OCI-LY3 (cell line): ENCODE measurements around the gene CCDC85B.
A peak's percentile ranks its signal among the peaks of the same experiment; 100 is the strongest.

Source experiments
- H2AFZ ChIP-seq: fragments of 200-600, 300-600 bp; shearing (Covaris generic); 2 replicates; pipeline ENCODE4 v1.6.0; 2014; ENCODE audit warnings: antibody characterized with exemption, low read depth, low read length
- H3K27ac ChIP-seq: fragments of 200-600, 300-600 bp; sonication (generic); 2 replicates; pipeline ENCODE4 v1.5.1; 2014; ENCODE audit warnings: mild to moderate bottlenecking, low read length, moderate library complexity, mixed read lengths
- H3K27me3 ChIP-seq: fragments of 200-600, 300-600 bp; sonication (generic); 2 replicates; pipeline ENCODE4 v1.6.1; 2014; ENCODE audit warnings: low read depth, low read length, mixed read lengths
- H3K36me3 ChIP-seq: fragments of 200-600, 300-600 bp; sonication (generic); replicated peaks from 2 replicates; pipeline ENCODE3; 2014; ENCODE audit warnings: low read depth, low read length, mixed read lengths
- H3K4me1 ChIP-seq: fragments of 300-600, 200-600 bp; sonication (generic); 2 replicates; pipeline ENCODE4 v1.6.1; 2014; ENCODE audit warnings: low read length, mixed read lengths
- H3K4me2 ChIP-seq: fragments of 200-600, 300-600 bp; sonication (generic); 2 replicates; pipeline ENCODE4 v1.6.1; 2014; ENCODE audit warnings: low read length, mixed read lengths
- H3K4me3 ChIP-seq: fragments of 300-600, 200-600 bp; sonication (generic); 2 replicates; pipeline ENCODE4 v1.5.1; 2014; ENCODE audit warnings: antibody characterized with exemption, mild to moderate bottlenecking, low read length, moderate library complexity
- H3K79me2 ChIP-seq: fragments of 300-600, 200-600 bp; shearing (Covaris generic); 2 replicates; pipeline ENCODE4 v1.6.1; 2014; ENCODE audit warnings: mild to moderate bottlenecking, low read length, mixed read lengths
- H3K9ac ChIP-seq: fragments of 300-600, 200-600 bp; shearing (Covaris generic); 2 replicates; pipeline ENCODE4 v1.6.0; 2014; ENCODE audit warnings: mild to moderate bottlenecking, low read length, moderate library complexity
- H3K9me3 ChIP-seq: fragments of 200-600, 300-600 bp; shearing (Covaris generic); 2 replicates; pipeline ENCODE4 v1.6.1; 2014; ENCODE audit warnings: low read length, mixed read lengths; ENCODE audit not compliant: insufficient read depth
- H4K20me1 ChIP-seq: fragments of 200-600, 300-600 bp; sonication (generic); 2 replicates; pipeline ENCODE4 v1.6.1; 2016; ENCODE audit warnings: low read length, mixed read lengths; ENCODE audit not compliant: insufficient read depth
- CTCF ChIP-seq: fragments of 200-600, 300-600 bp; sonication (generic); IDR thresholded peaks from 2 replicates; pipeline ENCODE4 v1.5.1; 2014; ENCODE audit warnings: antibody characterized with exemption, low read length, low read depth
- EZH2phosphoT487 ChIP-seq: fragments of 200-600 bp; shearing (Covaris generic); IDR thresholded peaks from 2 replicates; pipeline ENCODE4 v1.6.1; 2018; ENCODE audit warnings: antibody characterized with exemption, mixed run types, low read depth

The CCDC85B gene

GRCh38 chr11:65852508-65853245, 37.8 kb upstream of the CCDC85B start:
- H3K4me2 ChIP-seq, result no peak overlapping the region
- H2AFZ ChIP-seq, result no peak overlapping the region
- H3K4me1 ChIP-seq, result peaks cover 8% of the 10 kb centered on the region
- no peak overlapping the region for H3K27ac ChIP-seq
- H3K36me3 ChIP-seq, result peaks cover 62% of the 10 kb centered on the region
- peaks cover 44% of the 10 kb centered on the region for H4K20me1 ChIP-seq
- H3K79me2 ChIP-seq, result peaks cover 40% of the 10 kb centered on the region
- TF ChIP-seq CTCF (no peak), EZH2phosphoT487 (no peak)
- no peak overlapping the region for H3K4me3 ChIP-seq
- H3K27me3 ChIP-seq, result 0 out of 2 replicates have a peak, but pooled peaks cover 3% of the 10 kb centered on the region
- no peak overlapping the region for H3K9ac ChIP-seq
- no peaks in the 10 kb centered on the region for H3K9me3 ChIP-seq

DNA sequence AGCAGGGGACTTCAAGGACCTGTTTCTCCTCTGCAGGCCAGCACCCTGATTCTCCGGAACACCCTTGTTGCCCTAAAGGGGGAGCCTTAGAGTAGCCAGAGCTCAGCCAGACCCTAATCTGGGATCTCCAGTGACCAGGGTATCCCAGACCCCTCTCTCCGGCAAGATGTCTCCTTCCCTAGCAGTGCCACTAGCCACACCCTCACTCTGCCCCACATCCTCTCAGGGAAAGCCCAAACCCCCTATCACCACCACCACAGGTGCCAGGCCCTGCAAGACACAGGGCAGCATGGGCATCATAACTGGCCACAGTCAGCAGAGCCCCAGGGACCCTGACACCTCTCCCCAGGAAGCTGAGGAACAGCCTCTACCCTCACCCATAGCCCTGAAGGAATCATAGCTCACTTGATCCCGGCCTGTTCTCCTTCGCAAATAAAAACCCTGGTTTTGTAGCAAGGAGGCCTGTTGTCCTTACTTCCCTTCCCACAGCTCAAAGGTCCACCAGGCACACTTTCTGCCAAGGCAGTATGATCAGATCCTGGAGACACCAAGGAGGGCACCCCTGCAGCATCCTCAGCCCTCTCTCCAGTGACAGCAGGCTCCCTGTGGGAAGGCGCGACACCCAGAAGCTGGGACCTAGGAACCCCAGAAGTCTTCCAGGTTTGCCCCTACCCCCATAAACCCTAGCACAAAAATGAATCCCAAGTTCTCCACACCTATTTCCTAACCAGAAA, 37.1 kb upstream of the CCDC85B start:
- TF ChIP-seq CTCF, result peak; percentile 15; the same call in 1 of the 2 replicates
- no peak for TF ChIP-seq EZH2phosphoT487
- Histone ChIP-seq H3K36me3 (peaks cover 62% of the 10 kb centered on the region), H3K4me1 (peaks cover 8% of the 10 kb centered on the region), H3K9ac (no peak overlapping the region), H2AFZ (no peak overlapping the region), H3K27ac (no peak overlapping the region), H4K20me1 (peaks cover 44% of the 10 kb centered on the region), H3K9me3 (no peaks in the 10 kb centered on the region), H3K4me3 (no peak overlapping the region), H3K79me2 (peaks cover 44% of the 10 kb centered on the region), H3K4me2 (no peak overlapping the region), H3K27me3 (no peaks in the 10 kb centered on the region)

DNA sequence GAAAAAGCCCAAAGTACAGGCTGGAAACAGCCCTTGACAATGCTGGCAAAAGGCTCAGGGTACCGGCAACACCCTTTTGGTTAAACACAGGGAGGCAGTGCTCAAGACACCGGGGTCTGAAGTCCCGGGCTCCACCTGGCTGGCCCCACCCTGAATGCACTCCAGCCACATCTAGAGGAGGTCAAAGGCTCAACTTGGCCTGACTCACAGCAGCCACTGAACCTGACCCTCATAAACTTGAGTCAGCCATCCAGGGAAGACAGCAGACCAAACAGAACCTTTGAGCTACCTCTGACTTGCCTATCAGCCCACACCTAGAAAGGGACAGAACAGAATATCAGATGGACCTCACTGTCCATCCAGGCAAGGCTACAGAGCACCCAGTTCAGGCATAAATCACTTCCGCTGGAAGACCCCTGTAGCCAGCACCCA, 36.3 kb upstream of the CCDC85B start:
- Histone ChIP-seq H3K4me3 (no peak overlapping the region), H4K20me1 (peaks cover 44% of the 10 kb centered on the region), H3K4me2 (no peak overlapping the region), H3K4me1 (peaks cover 11% of the 10 kb centered on the region), H3K79me2 (peaks cover 44% of the 10 kb centered on the region), H2AFZ (no peak overlapping the region), H3K9ac (no peak overlapping the region), H3K9me3 (no peaks in the 10 kb centered on the region), H3K36me3 (peaks cover 62% of the 10 kb centered on the region), H3K27me3 (no peaks in the 10 kb centered on the region), H3K27ac (no peak overlapping the region)
- TF ChIP-seq EZH2phosphoT487 (no peak), CTCF (no peak)
